ENCODE results near the gene SLC22A17. TPM values are rescaled to one million over a fixed set of nuclear protein-coding genes. Genes with fewer than 3 reads are reported as not detected.
"Not testable (repeated sequence)": the region's sequence is repeated elsewhere in the genome, so short reads cannot be mapped to it uniquely, and the experiment has no call there.

Gene SLC22A17
- total RNA-seq, 1 donor from 2014 or later: 154 TPM

DNA sequence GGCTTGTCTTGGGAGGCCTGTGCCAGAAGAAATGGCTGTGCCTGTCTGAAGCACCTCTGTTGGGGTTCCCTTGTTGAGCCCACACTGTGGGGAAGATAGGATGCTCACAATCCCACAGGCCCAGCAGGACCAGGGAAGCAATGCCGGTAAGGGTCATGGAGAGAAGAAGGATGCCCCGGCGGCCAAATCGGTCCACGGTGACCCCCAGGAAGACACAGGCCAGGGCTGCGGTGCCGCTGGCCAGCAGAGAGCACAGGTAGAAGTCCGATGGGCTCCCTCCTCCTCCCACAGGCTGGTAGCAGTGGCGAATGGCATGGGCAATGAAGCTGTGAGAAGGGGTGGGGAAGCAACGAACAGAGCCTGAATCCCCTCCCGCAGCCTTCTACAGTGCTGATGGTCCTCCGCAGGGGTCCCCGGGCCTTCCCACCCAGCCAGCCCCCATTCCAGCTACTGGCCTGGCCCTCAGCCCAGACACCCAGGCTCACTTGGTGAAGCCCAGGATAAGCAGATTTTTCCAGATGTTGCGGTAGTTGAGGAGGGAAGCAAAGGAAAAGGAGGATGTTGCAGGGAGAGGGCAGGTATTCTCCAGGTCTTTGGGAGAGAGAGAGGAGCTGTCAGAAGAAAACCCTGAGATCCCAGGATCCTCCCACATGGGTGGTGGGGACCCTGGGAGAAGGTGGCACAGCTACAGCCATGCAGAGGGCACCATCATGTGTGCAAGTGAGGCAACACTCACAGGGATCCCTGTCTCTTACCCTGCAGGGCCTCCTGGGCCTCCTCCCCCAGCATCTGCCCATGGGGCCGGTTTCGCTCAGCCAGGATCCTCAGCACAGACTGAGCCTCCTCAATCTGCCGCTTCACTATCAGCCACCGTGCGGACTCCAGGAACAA is 5.0 kb downstream of the SLC22A17 start:
- no peak for DNase-seq (ENCODE audit: low spot score in 2 of 2)
- no peak for FAIRE-seq

DNA sequence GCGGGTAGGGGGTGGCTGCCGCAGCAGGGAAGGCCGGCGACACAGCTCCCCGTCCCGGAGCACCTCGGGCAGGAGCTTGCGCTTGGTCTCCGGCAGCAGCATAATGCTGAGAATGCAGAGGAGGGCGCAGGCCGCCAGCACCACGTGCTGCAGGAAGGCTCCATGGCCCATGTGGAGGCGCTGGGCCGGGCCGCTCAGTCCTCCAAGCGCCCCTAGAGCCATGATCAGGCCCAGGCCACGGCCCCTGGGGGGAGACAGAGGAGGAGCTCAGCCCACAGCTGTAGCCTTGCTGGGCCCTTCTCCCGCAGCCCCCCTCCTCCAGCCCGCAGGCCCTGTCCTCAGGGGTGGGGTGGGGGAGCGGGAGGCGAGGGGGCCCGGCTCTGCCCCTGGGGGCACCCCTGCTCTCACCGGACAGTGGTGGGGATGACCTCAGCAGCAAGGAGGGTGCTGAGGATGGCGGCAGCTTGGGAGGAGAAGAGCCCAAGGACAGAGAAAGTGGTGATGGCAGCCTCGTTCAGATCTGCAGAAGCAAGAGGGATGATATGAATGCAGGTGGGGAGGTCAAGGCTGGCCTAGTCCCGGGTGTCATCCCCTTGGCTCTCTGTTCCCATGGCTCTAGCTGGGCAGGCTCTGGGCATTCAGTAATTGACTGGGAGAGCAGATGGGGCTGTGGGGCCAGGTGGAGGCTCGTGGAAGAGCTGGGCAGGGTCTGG is 5.8 kb downstream of the SLC22A17 start:
- DNase-seq (ENCODE audit: low spot score in 2 of 2) (no peak), FAIRE-seq (no peak)

DNA sequence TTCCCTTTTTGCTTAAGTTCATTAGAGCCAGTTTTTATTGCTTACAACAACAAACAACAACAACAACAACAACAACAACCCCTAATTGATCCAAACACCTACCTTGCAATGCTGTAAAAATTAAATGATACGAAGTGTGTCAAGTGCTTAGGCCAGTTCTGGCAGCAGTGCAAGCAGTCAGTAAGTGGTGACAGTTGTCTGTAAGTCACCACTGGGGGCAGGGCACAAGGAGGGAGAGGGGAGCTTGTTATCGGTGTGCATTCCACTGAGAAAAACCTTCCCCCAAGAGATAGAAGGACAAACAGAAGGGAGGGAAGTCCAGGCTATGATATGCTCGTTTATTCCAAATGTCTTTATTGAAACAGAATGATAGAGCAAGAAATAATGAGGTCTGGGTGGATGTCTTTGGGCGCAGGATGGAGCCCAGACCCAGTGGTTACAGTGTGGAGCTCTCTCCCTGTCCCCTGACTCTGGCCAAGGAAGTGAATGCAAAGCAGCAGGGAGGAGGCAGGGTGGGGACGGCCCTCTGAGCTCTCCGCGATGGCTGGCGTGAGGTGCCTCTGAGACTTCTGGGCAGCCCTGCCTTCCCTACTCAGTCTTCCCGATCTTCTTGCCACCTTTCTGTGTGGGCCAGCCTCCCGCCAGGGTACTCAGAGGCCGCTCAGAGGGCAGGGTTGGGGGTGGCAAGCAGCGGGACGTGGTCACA is 6.5 kb downstream of the SLC22A17 start:
- DNase-seq (ENCODE audit: low spot score in 2 of 2) (no peak), FAIRE-seq (no peak)

DNA sequence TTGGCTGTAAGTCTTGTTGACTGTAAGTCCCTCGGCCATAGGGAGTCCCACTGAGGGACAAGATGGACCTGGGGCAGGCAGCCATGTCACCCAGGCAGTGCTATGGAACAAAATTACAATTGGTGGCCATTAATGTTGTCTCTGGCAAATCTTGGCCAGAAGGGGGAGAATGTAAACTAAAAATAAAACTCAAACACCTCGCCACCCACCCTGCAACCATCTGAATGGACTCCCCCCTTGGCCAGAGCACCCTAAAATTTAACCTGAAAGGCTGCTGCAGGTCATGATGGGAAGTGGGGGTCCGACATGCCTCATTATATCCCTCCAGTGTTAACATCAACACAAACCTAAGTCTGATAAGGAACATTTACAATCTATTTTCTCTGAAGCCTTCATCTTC is 8.2 kb downstream of the SLC22A17 start:
- no peak for FAIRE-seq
- DNase-seq (ENCODE audit: low spot score in 2 of 2): no peak

DNA sequence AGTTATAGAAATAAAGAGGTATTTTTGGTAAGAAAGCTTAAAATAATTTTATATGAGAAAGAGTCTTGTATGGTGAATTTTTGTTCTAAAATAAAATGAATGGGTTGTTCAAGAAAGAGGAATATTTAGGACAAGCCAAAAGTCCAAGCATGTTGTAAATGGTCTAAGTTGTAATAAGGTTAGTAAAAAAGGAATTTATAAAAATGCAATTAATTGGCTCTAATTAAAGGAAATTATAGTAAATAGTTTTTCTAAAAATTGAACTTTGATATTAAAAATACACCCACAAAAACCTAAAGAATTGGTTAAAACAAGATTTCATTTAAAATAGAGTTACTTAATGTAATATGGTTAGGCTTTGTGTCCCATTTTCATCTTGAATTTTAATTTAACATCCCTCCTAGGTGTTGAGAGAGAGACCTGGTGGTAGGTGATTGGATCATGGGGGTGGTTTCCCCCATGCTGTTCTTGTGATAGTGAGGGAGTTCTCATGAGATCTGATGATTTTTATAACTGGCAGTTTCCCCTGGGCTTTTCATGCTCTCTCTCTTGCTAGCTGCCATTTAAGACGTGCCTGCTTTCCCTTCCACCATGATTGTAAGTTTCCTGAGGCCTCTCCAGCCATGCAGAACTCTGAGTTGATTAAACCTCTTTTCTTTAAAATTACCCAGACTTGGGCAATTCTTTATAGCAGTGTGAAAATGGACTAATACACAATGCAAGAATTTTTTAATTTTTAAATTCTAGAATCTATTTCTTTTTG is 13.0 kb downstream of the SLC22A17 start:
- no peak for DNase-seq (ENCODE audit: low spot score in 2 of 2)
- FAIRE-seq: no peak

- no peak for FAIRE-seq
Observed at GRCh38 chr14:23335623-23336022, 17.1 kb downstream of the SLC22A17 start.

GRCh38 chr14:23327947-23328744 is 24.5 kb downstream of the SLC22A17 start:
- DNase-seq (ENCODE audit: low spot score in 2 of 2) (peak; percentile 75 to 82), FAIRE-seq (no peak)

More at GRCh38 chr14:23335623-23336022, 17.1 kb downstream of the SLC22A17 start:
- no peak for DNase-seq (ENCODE audit: low spot score in 2 of 2)

DNA sequence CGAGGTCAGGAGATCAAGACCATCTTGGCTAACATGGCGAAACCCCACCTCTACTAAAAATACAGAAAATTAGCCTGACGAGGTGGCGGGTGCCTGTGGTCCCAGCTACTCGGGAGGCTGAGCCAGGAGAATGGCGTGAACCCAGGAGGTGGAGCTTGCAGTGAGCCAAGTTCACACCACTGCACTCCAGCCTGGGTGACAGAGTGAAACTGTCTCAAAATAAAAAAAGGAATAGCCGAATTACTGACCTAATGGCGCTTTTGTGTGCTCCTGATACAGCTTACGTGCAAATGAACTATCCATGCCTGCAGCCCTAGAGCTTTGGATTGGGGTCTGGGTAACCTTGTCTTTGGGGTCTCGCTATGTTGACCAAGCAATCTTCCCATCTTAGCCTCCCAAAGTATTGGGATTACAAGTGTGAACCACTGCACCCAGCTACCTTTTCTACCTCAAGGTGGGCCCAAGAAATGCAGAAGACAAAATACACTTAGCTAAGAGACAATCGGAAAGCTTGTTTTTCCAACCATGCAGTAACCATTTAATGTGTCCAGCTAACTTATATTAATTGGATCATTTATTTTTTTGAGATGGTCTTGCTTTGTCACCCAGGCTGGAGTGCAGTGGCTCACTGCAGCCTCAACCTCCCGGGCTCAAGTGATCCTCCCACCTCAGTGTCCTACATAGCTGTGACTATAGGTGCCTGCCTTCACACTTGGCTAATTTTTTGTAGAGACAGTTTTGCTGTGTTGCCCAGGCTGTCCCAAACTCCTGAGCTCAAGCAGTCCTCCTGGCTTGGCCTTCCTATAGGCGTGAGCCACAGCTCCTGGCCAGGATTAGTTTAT is 26.0 kb downstream of the SLC22A17 start:
- FAIRE-seq (no peak), DNase-seq (ENCODE audit: low spot score in 2 of 2) (no peak)

- FAIRE-seq; DNase-seq (ENCODE audit: low spot score in 2 of 2): not testable (repeated sequence)
Observed at GRCh38 chr14:23325746-23326145, 26.9 kb downstream of the SLC22A17 start.

- DNase-seq (ENCODE audit: low spot score in 2 of 2): no peak
- FAIRE-seq: no peak
Observed at GRCh38 chr14:23324993-23325392, 27.7 kb downstream of the SLC22A17 start.

DNA sequence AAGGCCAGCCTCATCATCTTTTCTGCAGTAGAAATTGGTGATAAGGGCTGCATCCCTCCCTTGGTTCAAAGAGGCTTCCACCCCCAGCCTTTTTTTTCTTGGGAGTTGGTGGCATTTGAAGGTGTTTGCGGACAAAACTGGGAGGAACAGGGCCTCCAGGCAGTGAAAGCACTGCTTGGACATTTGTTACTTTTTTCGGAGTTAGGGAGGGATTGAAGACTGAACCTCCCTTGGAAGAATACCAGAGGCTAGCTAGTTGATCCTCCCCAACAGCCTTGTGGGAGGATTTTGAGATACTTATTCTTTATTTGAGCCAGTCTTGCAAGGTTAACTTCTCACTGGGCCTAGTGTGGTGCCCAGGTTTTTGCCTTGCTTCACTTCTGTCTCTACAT is 28.2 kb downstream of the SLC22A17 start:
- DNase-seq (ENCODE audit: low spot score in 2 of 2) (no peak), FAIRE-seq (no peak)

DNA sequence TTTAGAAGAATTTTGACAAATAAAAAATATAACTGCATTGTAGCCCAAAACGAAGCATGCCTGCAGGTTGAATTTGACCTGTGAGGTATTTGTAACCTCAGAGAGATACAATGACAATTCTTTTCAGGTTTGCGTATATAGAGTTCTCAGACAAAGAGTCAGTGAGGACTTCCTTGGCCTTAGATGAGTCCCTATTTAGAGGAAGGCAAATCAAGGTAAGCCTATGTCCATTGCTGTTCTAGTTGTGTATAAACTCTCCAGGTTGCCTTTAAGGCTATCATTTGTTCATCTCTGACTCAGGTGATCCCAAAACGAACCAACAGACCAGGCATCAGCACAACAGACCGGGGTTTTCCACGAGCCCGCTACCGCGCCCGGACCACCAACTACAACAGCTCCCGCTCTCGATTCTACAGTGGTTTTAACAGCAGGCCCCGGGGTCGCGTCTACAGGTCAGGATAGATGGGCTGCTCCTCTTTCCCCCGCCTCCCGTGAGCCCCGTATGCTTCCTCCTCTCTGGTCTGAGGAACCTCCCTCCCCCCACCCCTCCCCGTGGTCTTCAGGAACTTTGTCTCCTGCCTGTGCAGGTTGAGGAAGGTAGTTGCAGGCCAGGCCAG is 28.7 kb downstream of the SLC22A17 start:
- FAIRE-seq: no peak
- DNase-seq (ENCODE audit: low spot score in 2 of 2): no peak

DNA sequence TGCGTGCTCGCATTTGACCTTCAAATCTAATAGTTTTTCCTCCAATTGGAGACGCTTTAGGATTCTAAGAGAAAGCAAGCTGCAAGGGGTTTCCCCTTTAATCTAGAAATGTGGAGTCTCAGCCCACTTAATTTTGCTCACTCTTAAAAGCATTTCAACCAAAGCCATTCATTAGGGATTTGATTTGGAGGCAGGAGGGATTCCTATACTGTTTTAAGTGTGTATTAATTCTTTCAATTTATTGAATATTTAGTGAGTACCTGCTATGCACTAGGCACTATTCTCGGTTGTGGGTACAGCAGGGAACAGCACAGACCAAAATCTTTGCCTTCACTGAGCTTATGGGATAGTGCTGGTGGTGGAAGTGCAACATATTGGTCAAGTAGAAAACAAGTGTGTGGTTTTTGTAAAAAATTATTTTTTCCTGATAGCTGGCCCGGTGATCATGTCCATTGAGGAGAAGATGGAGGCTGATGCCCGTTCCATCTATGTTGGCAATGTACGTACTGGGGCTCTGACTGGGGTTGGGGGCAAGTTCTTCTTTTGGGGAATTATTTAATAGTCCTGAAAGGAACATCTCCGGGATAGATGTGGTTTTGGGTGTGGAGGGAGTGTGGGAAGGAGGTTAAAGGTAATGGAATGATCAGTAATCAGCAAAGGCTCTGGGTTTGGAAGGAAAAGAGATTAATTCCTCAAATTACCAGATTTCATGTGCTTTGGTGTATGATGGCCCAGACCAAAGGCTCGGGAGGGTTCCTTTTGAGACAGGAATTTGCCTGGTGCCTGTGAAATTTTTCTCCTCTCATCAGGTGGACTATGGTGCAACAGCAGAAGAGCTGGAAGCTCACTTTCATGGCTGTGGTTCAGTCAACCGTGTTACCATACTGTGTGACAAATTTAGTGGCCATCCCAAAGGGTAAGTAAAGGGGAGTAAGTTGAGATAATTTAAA is 29.8 kb downstream of the SLC22A17 start:
- DNase-seq (ENCODE audit: low spot score in 2 of 2) (no peak), FAIRE-seq (no peak)

DNA sequence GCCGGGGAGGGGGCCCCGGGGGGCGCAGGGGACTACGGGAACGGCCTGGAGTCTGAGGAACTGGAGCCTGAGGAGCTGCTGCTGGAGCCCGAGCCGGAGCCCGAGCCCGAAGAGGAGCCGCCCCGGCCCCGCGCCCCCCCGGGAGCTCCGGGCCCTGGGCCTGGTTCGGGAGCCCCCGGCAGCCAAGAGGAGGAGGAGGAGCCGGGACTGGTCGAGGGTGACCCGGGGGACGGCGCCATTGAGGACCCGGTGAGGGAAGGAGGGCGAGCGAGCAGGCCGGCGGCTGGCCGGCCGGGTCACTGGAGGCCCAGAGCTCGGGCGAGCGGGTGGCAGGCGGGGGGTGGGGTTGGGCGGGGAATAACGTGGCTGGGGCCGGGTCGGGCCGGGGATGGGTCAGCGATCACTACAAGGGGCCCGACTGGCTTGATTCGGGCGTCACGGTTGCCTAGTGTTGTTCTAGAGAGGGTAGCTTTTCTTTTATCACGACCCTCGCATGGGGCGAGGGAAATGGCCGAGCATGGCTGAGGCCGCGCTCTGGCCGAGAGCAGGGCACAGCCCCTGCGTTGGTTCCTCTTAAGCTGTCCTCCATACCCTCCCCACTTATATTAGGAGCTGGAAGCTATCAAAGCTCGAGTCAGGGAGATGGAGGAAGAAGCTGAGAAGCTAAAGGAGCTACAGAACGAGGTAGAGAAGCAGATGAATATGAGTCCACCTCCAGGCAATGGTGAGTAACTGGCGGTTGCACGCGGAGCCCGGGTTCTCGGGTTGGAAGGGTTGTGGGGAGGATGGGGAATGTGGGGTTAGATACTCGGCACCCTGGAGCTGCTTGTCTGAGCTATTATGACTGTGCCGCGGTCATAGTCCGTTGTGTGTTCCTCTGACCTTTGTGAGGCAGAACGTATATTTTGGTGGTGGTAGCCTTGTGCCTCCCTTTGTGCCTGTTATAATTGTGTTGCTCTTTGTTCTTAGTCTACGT is 30.8 kb downstream of the SLC22A17 start:
- FAIRE-seq (no peak), DNase-seq (ENCODE audit: low spot score in 2 of 2) (peak in 1 of 2 donors; percentile 46)

- FAIRE-seq (peak; percentile 92), DNase-seq (ENCODE audit: low spot score in 2 of 2) (peak; percentile 95 to 98)
Observed at GRCh38 chr14:23320584-23321571, 31.8 kb downstream of the SLC22A17 start, which contains the start of gene PABPN1. TSS of gene PABPN1 (plus strand) at chr14:23321457. CDS start at chr14:23321470, 13 bp downstream.
